ENCODE measurements around the gene SLC15A5.

The SLC15A5 gene, protein sequence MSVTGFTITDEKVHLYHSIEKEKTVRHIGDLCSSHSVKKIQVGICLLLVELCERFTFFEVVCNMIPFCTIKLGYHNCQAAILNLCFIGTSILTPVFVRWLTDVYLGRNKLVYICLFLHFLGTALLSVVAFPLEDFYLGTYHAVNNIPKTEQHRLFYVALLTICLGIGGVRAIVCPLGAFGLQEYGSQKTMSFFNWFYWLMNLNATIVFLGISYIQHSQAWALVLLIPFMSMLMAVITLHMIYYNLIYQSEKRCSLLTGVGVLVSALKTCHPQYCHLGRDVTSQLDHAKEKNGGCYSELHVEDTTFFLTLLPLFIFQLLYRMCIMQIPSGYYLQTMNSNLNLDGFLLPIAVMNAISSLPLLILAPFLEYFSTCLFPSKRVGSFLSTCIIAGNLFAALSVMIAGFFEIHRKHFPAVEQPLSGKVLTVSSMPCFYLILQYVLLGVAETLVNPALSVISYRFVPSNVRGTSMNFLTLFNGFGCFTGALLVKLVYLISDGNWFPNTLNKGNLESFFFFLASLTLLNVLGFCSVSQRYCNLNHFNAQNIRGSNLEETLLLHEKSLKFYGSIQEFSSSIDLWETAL

DNA sequence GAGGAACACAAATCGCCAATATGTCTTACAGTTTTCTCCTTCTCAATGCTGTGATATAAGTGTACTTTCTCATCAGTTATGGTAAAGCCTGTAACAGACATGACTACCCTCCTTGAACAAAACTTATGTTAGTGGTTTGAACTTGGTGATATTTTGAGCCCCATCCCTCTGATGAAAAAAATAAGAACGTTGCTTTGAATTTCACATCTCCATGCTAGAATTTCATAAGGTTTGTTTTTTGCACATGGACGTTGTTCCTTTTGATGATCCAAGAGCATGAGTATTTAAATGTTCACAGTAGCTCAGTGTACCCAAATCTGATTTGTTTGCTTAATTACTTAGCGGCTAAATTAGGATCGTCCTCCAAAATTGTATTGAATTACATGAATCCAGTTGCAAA, at the start of gene SLC15A5:
SLC15A5 (minus strand) TSS at position 101 of the 400 bp plus-strand sequence; CDS start at position 101, 0 bp downstream.
- no peak for DNase-seq (ENCODE audit: low read depth in 3 of 3)

- no peak for DNase-seq (ENCODE audit: low read depth in 3 of 3)
These were observed 47.9 kb upstream of the SLC15A5 start for GRCh38 chr12:16325426-16325825.

- DNase-seq (ENCODE audit: low read depth in 3 of 3) = no peak
These were observed 47.3 kb upstream of the SLC15A5 start for GRCh38 chr12:16324772-16325171.

GRCh38 chr12:16324272-16324671, 46.8 kb upstream of the SLC15A5 start:
- DNase-seq (ENCODE audit: low read depth in 3 of 3) = no peak

- DNase-seq (ENCODE audit: low read depth in 3 of 3) = no peak
These were observed 46.2 kb upstream of the SLC15A5 start for GRCh38 chr12:16323638-16324037.

GRCh38 chr12:16323010-16323409, 45.5 kb upstream of the SLC15A5 start:
- no peak for DNase-seq (ENCODE audit: low read depth in 3 of 3)

DNA sequence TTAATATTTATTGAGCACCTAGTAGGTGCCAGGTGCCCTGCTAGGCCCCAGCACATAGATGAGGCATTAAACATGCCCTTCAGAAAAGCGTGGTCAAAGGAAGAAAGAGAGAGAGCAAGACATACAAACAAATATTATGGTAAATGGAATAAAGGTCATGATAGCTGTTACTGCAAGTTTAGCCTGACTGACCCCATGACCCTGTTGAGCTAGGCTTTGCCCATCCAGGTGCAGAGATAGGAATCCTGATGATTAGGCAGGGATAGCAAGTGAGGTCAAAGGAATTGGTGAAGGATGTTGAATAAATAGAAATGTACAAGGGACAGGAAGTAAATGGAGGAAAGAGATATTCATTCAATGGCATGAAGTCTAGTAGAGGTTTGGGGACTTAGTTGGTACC, 33.4 kb upstream of the SLC15A5 start:
- no peak for DNase-seq (ENCODE audit: low read depth in 3 of 3)

GRCh38 chr12:16307856-16308475, 30.5 kb upstream of the SLC15A5 start:
- no peak for DNase-seq (ENCODE audit: low read depth in 3 of 3)

- DNase-seq (ENCODE audit: low read depth in 3 of 3) = no peak
These were observed 26.5 kb upstream of the SLC15A5 start for GRCh38 chr12:16303939-16304338.

- no peak for DNase-seq (ENCODE audit: low read depth in 3 of 3)
These were observed 23.3 kb upstream of the SLC15A5 start for GRCh38 chr12:16300736-16301135.

- no peak for DNase-seq (ENCODE audit: low read depth in 3 of 3)
These were observed 22.6 kb upstream of the SLC15A5 start for GRCh38 chr12:16300122-16300521.

GRCh38 chr12:16299403-16299802, 21.9 kb upstream of the SLC15A5 start:
- no peak for DNase-seq (ENCODE audit: low read depth in 3 of 3)

DNA sequence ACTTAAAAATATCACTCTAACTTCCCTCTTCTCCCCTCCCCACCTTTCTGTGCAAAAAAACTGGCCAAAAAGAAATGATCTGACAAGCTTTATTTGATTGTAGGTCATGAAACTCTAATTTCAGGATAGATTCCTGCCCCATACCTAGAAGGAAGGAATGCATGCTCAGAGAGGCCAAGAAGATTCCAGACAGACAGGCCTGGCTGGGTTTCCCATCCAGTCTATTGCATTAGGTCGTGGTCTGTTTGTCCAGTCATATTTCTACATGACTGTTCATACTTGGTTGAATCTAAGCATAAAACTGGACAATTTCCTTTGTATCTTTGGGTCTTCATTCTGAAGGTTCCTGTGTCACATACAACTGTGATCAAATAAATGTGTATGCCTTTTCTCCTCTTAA, 20.0 kb upstream of the SLC15A5 start:
- DNase-seq (ENCODE audit: low read depth in 3 of 3) = no peak

GRCh38 chr12:16294376-16294956, 17.0 kb upstream of the SLC15A5 start:
- DNase-seq (ENCODE audit: low read depth in 3 of 3) = no peak

- DNase-seq (ENCODE audit: low read depth in 3 of 3) = no peak
These were observed 13.5 kb upstream of the SLC15A5 start for GRCh38 chr12:16291032-16291431.

- DNase-seq (ENCODE audit: low read depth in 3 of 3) = no peak
These were observed 8.1 kb upstream of the SLC15A5 start for GRCh38 chr12:16285586-16285985.

DNA sequence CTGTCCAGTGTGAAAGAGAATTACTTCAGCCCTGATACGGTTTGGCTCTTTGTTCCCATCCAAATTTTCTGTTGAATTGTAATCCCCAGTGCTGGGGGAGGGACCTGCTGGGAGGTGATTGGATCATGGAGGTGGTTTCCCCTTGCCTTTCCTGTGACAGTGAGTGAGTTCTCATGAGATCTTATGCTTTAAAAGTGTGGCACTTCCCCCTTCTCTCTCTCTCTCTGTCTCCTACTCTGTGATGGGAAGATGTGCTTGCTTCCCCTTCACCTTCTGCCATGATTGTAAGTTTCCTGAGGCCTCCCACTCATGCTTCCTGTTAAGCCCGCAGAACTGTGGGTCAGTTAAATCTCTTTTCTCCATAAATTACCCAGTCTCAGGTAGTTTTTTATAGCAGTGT, 5.5 kb upstream of the SLC15A5 start:
- no peak for DNase-seq (ENCODE audit: low read depth in 3 of 3)

DNA sequence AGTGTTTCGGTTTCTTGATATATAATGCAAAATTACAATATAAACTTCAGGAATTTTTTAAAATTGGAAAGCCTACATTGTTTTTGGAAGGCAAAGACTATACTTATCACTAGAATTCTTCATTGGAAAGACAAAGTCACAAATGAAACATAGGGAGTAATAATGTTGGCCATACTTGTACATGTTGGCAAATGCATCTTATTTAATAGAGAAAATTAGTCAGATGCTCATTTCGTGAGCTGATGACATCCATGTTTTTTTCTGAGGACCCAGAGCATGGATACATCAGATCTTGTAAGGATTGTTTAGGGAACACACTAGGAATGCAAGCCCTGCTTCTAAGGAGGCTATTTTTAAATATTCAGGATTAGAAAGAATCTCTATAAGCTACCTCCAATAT, 4.6 kb upstream of the SLC15A5 start:
- no peak for DNase-seq (ENCODE audit: low read depth in 3 of 3)

GRCh38 chr12:16281157-16281556, 3.7 kb upstream of the SLC15A5 start:
- no peak for DNase-seq (ENCODE audit: low read depth in 3 of 3)

DNA sequence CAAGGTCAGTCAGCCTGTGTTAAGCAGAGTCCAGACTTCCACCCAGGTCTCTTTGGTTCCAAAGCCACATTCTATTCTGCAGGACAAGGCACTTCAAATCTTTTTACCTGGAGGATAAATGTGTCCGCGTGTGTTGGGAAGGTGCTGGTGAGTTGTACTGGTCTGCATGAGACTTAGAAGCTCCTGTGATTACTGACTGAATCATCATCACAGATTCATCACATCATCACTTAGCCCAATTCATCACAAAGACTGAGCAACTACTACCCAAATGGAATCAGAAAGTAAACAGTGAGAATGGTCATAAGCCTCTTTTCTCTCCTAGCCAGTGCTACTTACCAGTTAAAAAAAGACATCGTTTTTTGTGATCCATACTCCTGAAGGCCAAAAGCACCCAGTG, 5.3 kb downstream of the SLC15A5 start:
- no peak for DNase-seq (ENCODE audit: low read depth in 3 of 3)

DNA sequence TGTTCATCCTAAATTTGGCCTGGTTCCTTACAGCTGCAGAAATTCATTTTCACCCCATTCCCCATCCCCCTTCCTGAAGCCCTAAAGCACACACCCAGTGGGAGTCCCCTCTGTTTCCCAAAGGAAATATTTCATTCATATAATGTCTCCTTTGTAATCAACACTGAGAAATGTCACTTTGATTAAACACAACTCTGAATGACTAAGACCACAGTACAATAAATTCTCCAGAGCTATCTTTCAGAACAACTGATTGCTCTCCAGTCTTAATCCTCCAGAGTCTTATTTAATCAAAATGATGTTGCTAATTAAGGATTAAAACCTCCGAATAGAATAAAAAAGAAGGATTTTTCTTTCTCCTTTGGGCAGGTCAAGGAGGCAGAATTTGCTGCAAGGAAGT, 6.4 kb downstream of the SLC15A5 start:
- DNase-seq (ENCODE audit: low read depth in 3 of 3) = no peak

DNA sequence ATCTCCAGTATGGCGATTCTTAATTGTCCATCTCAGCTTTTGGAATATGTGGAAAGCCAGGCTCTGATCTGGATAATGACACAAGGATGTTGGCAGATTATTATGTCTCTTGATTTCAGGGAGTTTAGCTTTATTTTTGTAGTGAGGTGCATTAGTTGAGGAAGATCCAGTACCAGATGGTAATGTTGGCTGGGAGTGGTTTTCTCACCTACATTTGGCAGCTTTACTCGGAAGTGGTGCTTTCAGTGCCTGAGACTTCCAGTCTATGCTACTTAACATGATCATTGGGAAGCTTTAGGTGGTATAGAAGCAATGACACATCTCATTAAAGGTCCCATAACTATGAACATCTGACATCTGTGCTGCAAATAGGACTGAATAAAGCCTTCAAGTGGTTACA, 7.5 kb downstream of the SLC15A5 start:
- DNase-seq (ENCODE audit: low read depth in 3 of 3) = no peak

- no peak for DNase-seq (ENCODE audit: low read depth in 3 of 3)
These were observed 11.4 kb downstream of the SLC15A5 start for GRCh38 chr12:16266085-16266484.

Measured in stimulated activated CD4-positive, alpha-beta T cell treated with anti-CD3 and anti-CD28 coated beads, TNF-alpha, amount 100 ng/mL, for 24 hours (primary cell).